Fibroblast of villous mesenchyme (primary cell): ENCODE data around the gene SKI. TPM values are rescaled to one million over a fixed set of nuclear protein-coding genes. Genes with fewer than 3 reads are reported as not detected.

Source experiments
- DNase-seq: peaks from one replicate; pipeline ENCODE4 v3.0.0-alpha.2; 2010; ENCODE audit warnings: low read depth
- H3K4me3 ChIP-seq: 2 replicates; pipeline ENCODE4 v1.5.1; 2011; ENCODE audit warnings: low read depth, mild to moderate bottlenecking, low read length
- CTCF ChIP-seq: IDR thresholded peaks from 2 replicates; pipeline ENCODE4 v1.5.1; 2012; ENCODE audit warnings: low read depth, mild to moderate bottlenecking, low read length; ENCODE audit not compliant: insufficient read depth
- total RNA-seq: library from RNA; depleted of rRNA; stranded (reverse); fragments of >200 nt; gene quantifications from 2 replicates; pipeline ENCODE4 v1.2.3, GENCODE V29; 2012

The SKI gene
- total RNA-seq, 1 donor = 26.8 TPM

- no peak for TF ChIP-seq CTCF
- no peak for DNase-seq
- no peak overlapping the region for H3K4me3 ChIP-seq
Observed at GRCh38 chr1:2267862-2268261, 39.7 kb downstream of the SKI start.

- DNase-seq = no peak
- TF ChIP-seq CTCF = no peak
- H3K4me3 ChIP-seq = no peak overlapping the region
Observed at GRCh38 chr1:2268285-2269056, 40.4 kb downstream of the SKI start.

GRCh38 chr1:2269193-2269921, 41.2 kb downstream of the SKI start:
- no peak for TF ChIP-seq CTCF
- no peak overlapping the region for H3K4me3 ChIP-seq
- no peak for DNase-seq

GRCh38 chr1:2269922-2270259, 41.8 kb downstream of the SKI start:
- TF ChIP-seq CTCF = no peak
- no peak for DNase-seq
- H3K4me3 ChIP-seq = no peak overlapping the region

- peak overlapping the region; percentile 17 for H3K4me3 ChIP-seq
- peak; percentile 97 for DNase-seq
- TF ChIP-seq CTCF = no peak
Observed at GRCh38 chr1:2270260-2271100, 42.4 kb downstream of the SKI start.

GRCh38 chr1:2271211-2271721, 43.1 kb downstream of the SKI start:
- no peak overlapping the region for H3K4me3 ChIP-seq
- no peak for DNase-seq
- no peak for TF ChIP-seq CTCF
